KOPT-K1 (cell line): ENCODE measurements around the gene PIM2.
A peak's percentile ranks its signal among the peaks of the same experiment; 100 is the strongest.

Experiments used
- H3K27ac ChIP-seq: fragments of 200-600 bp; sonication (generic); 2 replicates; pipeline ENCODE4 v1.5.1; 2016; ENCODE audit warnings: antibody characterized with exemption, mild to moderate bottlenecking, low read depth, low read length; ENCODE audit not compliant: poor library complexity, severe bottlenecking
- H3K36me3 ChIP-seq: fragments of 200-600 bp; sonication (generic); 2 replicates; pipeline ENCODE4 v1.5.1; 2017; ENCODE audit warnings: antibody characterized with exemption, mild to moderate bottlenecking, low read length, moderate library complexity; ENCODE audit not compliant: insufficient read depth
- H3K9me3 ChIP-seq: fragments of 200-600 bp; sonication (generic); 2 replicates; pipeline ENCODE4 v1.5.1; 2017; ENCODE audit warnings: antibody characterized with exemption, low read length, mild to moderate bottlenecking; ENCODE audit not compliant: insufficient read depth, poor library complexity, severe bottlenecking

Gene PIM2

DNA sequence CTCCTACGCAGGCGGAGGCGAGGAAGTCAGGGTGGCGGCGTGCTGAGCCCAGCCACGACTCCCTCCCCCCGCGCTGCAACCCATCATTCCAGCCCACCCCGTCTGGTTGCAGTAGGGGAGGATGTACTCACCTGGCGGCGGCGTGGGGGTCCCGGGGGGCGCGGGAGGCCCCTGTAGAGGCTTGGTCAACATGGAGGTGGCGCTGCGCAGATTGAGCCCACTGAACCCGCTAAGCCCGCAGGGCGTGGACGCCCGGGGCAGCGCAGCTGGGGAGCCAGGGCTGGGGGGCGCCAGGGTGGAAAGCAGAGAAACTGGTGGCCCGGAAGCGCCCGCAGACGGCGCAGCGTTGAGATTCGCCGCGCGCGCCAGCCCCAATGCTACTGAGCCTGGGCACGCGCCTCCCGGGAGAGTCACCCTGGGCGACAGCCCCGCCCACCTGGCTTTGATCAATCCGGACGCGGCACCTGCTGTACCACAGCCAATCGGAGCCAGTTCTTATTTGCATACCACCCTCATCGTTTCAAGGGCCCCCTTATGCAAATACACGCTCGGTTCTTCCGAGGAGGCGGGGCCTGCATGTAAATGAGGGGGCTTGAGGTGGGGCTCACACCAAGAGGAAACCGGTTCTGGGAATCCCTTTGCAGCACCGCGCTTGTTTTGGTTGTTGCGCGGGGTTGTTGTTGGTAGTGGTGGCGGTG lies at the start of gene PIM2:
PIM2 (minus strand) TSS at position 382 of the 698 bp plus-strand sequence; CDS start at position 192, 190 bp downstream.
- no peaks in the 10 kb centered on the region for H3K9me3 ChIP-seq
- H3K36me3 ChIP-seq: peaks cover 25% of the 10 kb centered on the region; the same call in 1 of the 2 replicates
- peak within 1 kb of the TSS; percentile 63 for H3K27ac ChIP-seq

DNA sequence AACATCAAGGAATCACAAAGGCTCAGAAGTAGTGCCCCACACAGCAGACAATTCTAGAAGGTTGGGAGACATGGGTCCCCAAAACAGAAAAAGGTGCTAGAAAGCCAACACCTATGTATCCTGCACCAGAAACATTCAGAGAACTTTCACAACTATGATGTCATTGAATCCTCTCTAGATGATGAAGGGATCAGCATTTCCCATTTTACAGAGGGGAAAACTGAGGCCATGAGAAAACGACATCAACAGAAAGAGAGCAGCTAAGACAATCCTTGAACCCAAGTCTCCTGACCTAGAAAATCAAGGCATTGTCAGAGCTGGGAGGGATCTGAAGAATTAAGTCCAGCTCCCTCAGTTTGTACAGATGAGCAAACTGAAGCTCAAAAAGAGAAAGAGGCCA lies 49.6 kb upstream of the PIM2 start:
- Histone ChIP-seq H3K9me3 (no peaks in the 10 kb centered on the region), H3K36me3 (no peaks in the 10 kb centered on the region; the same call in 1 of the 2 replicates), H3K27ac (no peak overlapping the region)

DNA sequence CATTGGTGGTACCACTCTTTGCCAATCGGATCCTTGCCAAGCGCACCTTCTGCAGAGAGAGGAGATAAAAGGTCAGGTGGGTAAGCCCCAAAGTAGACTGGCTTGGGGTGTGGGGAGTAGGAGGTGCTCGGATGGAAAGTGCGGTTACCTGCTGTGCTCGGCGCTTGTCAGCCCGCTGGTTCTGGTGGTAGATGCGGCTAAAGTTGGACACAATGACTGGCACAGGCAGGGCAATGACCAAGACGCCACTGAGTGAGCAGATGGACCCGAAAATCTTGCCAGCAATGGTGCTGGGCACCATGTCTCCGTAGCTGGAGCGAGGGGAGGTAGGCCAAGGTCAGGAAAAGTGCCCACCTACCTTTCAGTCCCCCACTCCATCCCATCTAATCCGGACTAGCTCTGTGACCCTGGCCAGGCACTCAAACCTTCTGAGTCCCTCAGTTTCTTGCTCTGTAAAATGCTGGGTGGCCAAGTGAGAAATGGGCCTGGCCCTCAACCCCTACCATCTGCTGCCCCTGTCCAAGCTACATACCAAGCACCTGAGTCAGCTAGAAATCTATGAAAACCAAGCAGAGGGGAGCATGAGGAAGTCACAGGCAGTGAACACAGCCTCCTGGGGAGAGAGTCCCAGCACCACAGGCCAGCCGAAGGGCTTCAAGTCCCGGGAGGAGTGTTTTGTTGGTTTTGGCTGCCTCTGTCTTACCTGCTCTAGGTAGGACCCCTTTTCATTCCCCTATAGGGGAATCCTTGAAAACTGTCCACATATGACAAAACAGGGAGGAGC lies 48.2 kb upstream of the PIM2 start:
- Histone ChIP-seq H3K9me3 (no peaks in the 10 kb centered on the region), H3K36me3 (no peaks in the 10 kb centered on the region; the same call in 1 of the 2 replicates), H3K27ac (no peak overlapping the region)

DNA sequence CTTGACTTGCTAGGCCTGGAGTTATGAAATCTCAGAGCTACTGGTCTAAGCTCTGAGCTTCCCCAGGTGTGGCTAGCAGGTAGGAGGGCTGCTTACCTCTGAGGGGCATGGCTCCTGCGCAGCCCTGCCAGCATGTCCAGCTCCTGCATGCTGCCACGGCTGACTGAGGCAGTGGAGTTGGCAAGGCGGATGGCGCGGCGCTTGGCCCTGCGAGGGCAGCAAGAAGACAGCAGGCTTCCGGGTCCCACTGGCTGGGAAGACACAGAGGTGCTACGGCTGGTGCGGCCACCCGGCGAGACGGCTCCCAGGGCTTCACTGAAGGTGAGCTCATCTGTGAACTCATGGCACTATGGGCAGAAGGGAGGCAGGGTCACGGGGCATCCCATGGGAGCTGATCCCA lies 47.1 kb upstream of the PIM2 start:
- Histone ChIP-seq H3K36me3 (no peaks in the 10 kb centered on the region; the same call in 1 of the 2 replicates), H3K27ac (no peak overlapping the region), H3K9me3 (no peaks in the 10 kb centered on the region)

DNA sequence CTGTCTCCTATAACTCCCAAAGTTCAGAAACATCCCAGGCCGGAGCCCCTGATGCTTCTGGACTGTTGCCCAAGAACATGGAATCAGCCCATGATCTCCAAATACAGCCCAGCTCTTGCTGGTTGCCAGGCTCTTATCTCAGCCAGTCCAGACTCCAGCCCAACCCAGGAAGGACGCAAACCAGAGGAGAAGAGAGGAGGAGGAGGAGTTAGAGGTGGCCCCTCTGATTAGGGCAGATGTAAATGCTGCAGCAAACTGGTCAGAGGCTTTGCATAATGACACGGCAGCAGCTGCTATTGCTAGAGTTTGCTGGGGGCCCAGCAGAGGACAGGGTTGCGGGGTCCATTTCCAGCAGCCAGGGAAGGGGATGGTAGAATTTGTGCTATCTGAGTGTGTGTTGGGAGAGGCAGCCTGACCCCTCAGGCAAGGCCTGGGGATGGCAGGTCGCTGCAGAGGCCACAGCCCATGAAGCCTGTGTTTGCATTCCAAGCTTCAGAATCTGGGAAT lies 42.8 kb upstream of the PIM2 start:
- Histone ChIP-seq H3K36me3 (no peaks in the 10 kb centered on the region; the same call in 1 of the 2 replicates), H3K9me3 (no peaks in the 10 kb centered on the region), H3K27ac (no peak overlapping the region)

DNA sequence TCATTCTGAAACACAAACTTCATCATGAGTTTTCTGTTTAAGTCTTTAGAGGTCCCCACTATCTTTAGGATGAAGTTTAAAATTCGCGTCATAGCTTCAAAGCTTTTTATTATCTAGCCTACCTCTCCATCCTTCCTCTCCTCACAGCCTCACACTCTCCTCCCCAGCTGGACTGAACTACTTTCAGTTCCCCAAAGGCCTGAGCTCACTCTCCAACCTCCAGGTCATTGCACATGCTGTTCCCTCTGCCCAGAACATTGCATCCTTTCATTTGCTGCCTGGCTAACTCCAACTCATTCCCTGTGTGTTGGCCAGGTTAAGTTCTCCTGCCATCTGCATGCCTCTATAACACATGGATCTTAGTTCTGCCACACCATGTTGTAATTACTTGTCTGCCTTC lies 41.5 kb upstream of the PIM2 start:
- peaks cover 6% of the 10 kb centered on the region for H3K36me3 ChIP-seq
- no peaks in the 10 kb centered on the region for H3K9me3 ChIP-seq

DNA sequence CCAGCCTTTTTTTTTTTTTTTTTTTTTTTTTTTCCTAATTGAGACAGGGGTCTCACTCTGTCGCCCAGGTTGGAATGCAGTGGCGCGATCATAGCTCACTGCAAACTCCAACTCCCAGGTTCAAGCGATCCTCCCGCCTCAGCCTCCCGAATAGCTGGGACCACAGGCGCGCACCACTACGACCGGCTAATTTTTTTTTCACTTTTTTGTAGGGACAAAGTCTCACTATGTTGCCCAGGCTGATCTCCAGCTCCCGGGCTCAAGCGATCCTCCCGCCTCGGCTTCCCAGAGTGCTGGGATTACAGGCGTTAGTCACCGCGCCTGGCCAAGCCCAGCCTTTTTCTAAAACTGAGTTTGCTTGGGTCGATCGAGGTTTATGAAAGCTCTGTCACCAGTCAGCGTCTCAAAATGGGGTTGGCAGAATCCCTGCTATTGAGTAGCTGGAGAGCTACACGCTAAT lies 39.8 kb upstream of the PIM2 start:
- peak overlapping the region; percentile 88 for H3K27ac ChIP-seq
- H3K36me3 ChIP-seq: peaks cover 20% of the 10 kb centered on the region
- H3K9me3 ChIP-seq: no peaks in the 10 kb centered on the region

More for the DNA sequence above, 41.5 kb upstream of the PIM2 start:
- H3K27ac ChIP-seq: no peak overlapping the region

DNA sequence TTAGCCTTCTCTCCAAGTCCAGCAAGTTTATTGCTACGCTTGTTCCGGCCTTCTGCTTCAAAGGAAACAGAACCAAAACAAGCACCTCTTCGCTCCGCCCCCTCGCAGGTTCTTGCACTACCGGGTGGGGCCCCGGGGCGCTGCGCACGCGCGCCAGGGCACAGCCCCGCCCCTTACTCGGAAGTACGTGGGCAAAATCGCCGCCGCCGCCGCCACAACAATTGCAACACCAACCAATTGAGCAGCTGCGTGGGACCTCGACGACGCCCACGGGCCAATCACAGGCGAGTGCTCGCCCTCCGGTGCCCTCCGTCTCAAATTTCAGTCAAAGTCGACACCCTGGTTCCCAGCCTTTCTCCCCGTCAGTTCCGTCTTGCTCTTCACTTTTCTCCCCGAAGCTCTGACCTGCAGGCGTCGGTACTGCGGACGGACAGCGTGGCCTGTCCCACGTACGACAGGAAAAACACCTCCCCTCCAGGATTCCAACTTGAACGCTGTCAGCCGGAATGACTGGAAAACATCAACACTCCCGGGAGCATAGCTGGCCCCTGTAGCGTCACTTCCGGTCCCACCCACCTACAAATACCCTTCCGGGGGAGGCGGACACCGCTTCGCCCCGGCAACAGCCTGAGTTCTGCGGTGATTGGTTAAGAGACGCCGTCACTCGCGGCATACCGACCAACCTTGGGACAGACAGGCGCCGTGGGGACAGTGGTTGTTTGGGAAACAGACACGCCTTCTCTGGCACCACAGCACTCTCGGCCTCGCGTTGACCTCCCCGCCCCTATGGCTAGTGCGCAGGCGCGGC lies 39.2 kb upstream of the PIM2 start:
- Histone ChIP-seq H3K36me3 (peaks cover 26% of the 10 kb centered on the region), H3K27ac (peak overlapping the region; percentile 88), H3K9me3 (no peaks in the 10 kb centered on the region)

DNA sequence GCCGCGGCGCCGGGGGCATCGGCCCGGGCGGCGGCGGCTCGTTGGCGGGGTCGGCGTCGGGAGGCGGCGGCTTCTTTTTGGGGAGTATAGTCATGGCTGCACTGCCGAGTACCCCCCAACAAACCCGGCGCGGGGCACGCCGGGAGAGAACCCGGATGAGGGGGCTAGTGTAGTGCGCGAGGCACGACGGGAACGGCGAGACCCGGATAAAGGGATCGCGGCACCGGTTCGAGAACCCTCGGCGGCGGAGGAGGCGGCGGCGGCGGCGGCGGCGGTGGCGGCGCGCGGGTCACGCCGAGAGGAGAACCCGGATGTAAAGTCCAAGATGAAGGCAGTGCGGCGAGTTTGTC lies 38.6 kb upstream of the PIM2 start, which contains the start of gene OTUD5:
OTUD5 (minus strand) TSS at position 131 of the 350 bp plus-strand sequence; CDS start at position 94, 37 bp downstream.
- H3K9me3 ChIP-seq: no peaks in the 10 kb centered on the region
- peak within 1 kb of the TSS; percentile 88 for H3K27ac ChIP-seq
- H3K36me3 ChIP-seq: peaks cover 31% of the 10 kb centered on the region

DNA sequence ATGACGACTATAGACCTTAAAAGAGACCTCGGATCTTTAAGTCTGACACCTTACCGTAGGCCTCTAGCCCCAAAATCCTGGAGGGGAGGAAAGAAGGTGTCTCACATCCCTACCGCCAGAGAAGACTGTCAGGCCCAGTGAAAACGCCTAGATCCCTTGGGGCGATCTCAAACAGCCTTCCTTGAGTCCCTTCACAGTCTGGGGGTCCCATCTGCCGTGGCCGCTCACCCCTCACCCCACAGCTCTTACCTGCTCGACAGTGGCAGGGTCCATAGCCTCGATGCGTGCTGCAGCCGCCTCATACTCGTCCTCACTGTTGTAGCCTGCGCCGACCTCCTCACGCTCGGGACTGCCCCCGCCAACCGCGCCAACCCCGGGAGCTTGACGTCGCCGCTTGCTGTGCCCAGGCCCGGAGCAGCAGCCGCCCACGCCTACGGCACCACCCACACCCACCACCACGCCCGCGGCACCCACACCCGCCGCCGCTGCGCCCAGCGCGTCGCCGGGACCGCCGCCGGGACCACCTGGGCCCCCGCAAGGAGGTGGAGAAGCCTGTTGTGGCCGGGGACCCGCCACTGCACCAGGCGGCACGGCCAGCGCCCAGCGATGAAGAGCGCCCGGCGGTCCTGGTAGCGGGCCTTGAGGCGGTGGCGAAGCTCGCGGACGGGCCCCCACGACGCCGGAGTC lies 38.0 kb upstream of the PIM2 start:
- Histone ChIP-seq H3K9me3 (no peaks in the 10 kb centered on the region), H3K36me3 (peaks cover 31% of the 10 kb centered on the region), H3K27ac (peak overlapping the region; percentile 88)

DNA sequence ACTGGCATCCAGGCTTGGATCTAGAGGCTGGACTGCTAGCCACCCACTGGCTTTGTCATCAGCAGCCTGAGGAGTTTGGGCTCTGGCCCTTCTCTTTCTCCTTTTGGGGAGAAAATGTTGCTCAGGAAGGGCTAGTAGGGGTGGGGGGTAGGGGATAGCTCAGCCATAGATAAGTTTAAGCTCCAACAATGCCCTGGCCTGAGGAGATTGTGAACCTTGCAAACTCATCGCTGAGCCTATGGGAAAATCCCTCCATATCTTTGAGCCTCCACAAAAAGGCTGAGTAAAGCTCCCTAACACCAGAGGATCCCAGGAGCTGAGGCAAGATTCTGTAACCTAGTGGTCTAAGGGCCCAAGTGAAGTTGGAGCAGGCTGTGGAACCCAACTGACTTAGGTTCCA lies 29.8 kb upstream of the PIM2 start:
- H3K9me3 ChIP-seq: no peaks in the 10 kb centered on the region
- H3K36me3 ChIP-seq: peaks cover 19% of the 10 kb centered on the region
- H3K27ac ChIP-seq: no peak overlapping the region

DNA sequence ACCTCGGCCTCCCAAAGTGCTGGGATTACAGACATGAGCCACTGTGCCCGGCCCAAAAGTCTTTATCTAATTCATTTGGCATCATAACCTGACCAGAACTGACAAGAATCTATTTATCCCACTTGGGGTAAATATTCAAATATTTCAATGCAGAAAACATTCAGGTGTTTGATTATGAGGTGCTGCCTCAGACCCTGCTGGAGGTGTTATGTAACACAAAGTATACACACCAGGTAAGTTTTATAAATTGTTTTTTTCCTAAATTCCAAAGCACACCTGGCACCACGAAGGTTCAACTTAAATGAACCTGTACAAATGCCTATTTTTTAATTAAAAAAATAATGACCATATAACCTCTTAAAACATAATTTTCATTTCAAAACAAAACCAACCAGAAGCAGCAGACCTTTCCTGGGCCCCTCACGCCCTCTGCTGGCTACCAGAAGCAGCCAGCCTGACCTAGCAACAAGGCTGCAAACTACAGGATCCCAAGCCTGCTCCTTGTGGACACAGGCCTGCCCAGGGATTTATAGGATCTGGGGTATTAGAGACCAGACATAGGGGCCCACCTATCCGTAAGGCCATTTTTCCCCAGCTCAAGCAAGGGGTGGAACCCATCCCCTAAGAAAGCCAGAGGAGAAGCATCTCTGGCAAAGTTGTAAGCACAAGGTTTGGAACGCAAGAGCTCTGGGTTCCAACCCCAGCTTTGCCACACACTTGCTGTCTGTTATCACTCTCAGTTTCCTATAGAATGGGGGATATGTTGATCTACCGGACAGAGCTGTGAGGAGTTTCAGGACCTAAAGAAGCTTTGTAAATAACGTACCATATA lies 26.9 kb upstream of the PIM2 start:
- Histone ChIP-seq H3K36me3 (peaks cover 23% of the 10 kb centered on the region), H3K9me3 (no peaks in the 10 kb centered on the region), H3K27ac (no peak overlapping the region)

DNA sequence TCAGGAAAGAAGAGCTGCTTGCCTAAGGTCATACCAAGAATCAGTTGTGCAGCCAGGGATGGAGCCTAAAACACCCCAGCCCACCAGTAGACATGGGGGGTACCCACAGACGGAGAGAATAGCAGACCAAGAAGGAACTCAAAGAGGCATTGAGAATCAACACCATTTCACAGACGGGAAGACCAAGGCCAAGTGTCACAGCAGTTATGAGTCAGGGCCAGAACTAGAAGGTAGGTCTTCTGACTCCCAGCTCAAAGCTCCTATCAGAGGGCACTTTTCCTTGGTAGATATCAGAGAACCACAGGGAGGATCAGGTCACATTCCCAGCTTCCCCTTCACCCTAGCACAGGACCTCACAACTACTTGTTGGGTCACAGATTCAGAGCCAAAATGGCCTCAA lies 24.1 kb upstream of the PIM2 start:
- Histone ChIP-seq H3K9me3 (no peaks in the 10 kb centered on the region), H3K27ac (no peak overlapping the region), H3K36me3 (peaks cover 32% of the 10 kb centered on the region)
